OCI-M2 (cell line): Measurements from ENCODE around the gene BMPR1B.
"Not testable (repeated sequence)": the region's sequence is repeated elsewhere in the genome, so short reads cannot be mapped to it uniquely, and the experiment has no call there.

Source experiments
- DNase-seq: peaks from one replicate; lab custom pipeline; 2025; ENCODE audit not compliant: unreplicated experiment; lab: John Stamatoyannopoulos, UW

The BMPR1B gene

DNA sequence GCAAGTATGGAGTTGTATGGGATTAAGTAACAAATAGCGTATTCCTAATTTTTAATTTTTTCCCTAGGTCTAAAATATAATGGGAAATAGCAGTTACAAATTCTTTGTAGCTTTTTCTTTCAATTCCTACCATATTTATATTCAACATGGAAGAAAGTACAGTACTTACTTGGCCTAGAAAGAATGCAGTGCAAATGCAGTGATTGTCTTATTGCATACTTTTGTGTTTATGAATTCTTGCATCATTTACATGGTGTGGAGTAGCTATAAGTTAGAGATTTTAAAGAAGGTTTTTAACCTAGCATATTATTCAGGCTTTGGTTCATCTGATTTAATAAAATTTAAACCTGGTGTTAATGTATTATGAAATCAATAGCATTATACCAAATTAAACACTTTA is 263.3 kb downstream of the BMPR1B start:
- DNase-seq, result no peak

GRCh38 chr4:95023110-95023509 is 265.4 kb downstream of the BMPR1B start:
- DNase-seq, result no peak

GRCh38 chr4:95027905-95028618 is 270.3 kb downstream of the BMPR1B start:
- DNase-seq, result no peak

GRCh38 chr4:95038791-95039190 is 281.0 kb downstream of the BMPR1B start:
- DNase-seq, result no peak

DNA sequence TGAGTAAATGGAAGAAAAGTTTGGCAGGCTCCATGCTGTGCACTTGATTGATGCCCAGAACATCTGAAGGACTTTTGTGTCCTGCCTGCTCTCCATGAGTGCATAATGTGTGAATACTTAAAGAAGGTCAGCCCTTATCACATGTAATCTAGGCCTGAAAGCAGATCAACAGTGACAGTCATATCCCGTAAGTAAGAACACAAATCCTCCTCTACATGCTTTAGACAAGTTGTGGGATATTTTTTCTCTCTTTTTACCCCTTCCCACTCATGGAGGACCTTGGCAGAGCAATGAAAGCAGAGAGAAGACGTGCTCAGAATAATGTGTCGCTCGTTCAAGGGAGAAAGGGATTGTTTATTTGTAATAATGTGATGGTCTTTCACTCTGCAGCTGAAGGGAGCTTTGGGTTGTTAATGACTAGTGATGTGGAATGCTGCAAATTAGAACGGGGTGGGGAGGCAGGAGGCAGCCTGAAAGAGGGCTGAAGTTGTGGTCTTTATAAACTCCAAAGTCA is 286.6 kb downstream of the BMPR1B start:
- DNase-seq, result no peak

DNA sequence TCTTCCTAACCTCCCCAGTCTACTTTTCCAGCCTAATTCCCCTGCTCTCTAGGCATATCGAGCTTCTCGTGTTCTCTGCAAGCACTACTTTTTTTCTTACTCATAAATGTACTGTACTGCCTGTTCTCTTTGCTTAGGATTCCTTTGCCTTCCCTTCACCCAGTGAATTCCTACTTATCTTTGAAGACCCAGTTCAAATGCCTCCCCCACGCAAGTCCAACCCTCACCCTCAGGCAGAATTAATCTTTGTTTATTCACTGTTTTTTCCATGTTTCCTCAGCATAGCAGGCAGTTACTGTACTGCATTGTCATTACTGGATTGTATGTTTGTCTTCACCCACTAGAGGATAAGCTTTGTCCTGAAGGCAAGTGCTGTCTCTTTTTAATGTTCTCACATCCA is 287.7 kb downstream of the BMPR1B start:
- no peak for DNase-seq

DNA sequence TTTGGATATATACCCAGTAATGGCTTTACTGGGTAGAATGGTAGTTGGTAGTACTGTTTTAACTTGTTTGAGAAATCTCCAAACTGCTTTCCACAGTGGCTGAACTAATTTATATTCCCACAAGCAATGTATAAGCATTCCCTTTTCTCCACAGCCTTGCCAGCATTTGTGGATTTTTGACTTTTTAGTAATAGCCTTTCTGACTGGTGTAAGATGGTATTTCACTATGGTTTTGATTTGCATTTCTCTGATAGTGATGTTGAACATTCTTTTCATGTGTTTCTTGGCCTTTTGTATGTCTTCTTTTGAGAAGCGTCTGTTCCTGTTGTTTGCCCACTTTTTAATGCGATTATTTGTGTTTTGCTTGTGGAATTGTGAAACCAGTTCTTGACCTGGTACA is 290.5 kb downstream of the BMPR1B start:
- no peak for DNase-seq

DNA sequence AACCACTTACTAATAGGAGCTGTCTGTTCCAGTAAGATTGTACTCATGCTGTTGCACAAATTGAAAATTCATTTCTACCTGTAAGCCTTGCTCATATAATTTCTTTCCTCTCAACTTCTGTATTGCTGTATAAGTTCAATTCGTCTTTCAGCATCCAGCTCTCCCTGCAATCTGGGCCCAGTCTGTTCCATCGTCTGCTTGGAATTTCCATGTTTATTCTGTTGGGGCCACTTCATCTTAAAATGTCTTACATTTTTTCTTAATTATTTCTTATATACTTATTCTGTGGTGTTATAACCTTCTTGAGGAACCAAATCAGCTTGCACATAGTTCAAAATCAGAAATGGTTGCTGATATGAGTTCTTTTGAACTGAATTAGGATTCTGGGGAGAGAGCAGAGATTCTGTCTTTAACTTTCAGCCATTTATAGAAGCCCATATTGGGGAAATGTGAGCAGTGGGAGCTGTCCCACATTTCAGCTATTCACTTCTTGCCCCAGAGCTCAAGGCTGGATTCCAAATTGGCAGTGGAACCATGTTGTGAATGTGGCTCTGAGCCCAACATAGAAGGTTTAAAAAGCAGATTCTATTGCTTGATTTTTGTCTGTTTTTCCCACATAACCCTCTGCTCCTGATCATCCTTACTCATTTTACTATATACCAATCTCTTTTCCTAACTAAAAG is 291.9 kb downstream of the BMPR1B start:
- DNase-seq, result no peak

- DNase-seq, result no peak
Observed at GRCh38 chr4:95050980-95051701, 293.4 kb downstream of the BMPR1B start.

DNA sequence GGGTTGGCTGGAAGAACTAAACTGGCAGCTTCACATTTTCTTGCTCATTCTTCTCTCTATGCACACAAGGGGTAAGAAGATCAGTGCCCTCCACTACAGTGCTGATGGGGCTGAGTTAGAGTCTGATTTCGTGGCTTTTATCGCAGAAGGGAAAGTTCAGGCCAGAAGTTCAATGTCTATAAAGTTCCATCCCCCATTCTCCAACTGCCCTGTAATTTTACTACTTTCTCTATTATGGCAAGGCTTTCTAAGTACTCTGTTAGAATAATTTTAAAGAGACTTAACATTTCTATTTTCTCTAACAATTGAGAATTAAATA is 293.9 kb downstream of the BMPR1B start:
- no peak for DNase-seq

GRCh38 chr4:95058991-95059390 is 301.2 kb downstream of the BMPR1B start:
- DNase-seq, result no peak

GRCh38 chr4:95059663-95060062 is 301.9 kb downstream of the BMPR1B start:
- no peak for DNase-seq

DNA sequence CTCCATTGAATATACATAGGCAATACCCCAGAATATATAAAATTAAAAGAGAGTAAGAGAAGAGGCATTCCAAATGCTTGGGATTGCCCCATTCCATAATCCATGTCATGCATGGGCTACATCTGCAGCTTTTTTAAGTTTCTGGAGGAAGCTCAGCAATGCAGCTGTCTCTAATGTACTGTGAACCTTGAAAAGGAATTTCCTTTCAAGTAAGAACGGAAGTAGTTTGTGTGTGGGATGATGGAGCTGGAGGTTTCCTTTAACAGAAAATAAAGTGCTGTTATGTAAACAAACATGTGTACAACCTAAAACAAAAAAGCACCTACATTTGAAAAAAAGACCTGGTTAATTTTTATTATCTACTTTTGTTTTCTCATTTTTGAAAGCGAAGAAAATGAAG is 303.5 kb downstream of the BMPR1B start:
- DNase-seq, result no peak

DNA sequence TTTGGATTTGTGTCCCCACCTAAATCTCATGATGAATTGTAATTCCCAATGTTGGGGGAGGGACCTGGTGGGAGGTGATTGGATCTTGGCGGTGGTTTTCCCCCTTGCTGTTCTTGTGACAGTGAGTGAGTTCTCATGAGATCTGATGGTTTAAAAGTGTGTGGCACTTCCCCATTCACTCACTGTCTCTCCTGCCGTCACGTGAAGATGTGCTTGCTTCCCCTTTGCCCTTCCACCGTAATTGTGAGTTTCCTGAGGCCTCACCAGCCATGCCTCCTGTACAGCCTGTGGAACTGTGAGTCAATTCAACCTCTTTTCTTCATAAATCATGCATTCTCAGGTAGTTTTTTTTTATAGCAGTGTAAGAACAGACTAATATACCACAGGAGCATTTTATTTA is 304.0 kb downstream of the BMPR1B start:
- DNase-seq, result not testable (repeated sequence)

DNA sequence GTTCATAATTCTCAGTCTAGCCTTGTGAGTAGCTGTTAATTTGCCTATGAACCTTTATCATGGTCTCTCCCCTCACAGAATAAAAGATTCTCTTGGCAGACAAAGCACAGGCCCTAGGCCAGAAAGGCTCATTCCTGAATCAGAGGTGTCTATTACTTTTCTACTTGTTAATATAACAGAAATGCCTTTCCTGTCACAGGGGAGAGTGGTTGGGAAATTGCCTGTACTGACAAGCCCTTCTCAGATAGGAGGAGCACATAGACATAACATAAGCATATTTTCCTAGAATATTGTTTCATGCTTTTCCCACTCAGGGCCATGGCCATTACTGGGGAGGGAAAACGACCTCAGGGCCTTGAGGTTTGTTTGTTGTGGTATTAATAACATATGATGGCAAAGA is 308.3 kb downstream of the BMPR1B start:
- DNase-seq, result no peak

GRCh38 chr4:95068401-95068800 is 310.6 kb downstream of the BMPR1B start:
- DNase-seq, result no peak

DNA sequence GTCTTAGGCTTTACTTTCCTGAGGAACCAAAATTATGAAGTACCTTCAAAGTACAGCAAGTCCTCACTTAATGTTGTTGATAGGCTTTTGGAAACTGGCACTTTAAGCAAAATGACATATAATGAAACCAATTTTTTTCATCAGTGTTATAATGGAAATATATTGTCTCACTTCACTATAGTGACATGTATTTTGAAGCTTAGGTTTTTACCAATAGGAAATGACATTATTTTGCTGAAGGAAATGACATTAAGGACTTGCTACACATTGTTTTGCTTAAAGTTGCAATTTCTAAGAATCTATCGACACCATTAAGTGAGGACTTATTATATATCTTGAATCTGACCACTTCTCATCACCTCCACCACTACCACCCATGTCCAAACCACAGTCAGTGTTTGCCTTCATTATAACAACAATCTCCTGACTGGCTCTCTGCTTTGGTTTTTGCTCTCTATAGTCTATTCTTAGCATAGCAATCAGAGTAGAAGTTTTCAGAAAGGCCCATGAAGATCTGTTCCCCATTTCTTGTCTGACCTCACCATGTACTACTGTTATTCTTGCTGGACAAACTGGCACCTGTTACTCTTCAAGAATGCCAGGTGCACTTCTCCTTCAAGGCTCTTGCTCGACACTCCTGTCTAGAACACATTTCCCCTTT is 311.2 kb downstream of the BMPR1B start:
- DNase-seq, result no peak

DNA sequence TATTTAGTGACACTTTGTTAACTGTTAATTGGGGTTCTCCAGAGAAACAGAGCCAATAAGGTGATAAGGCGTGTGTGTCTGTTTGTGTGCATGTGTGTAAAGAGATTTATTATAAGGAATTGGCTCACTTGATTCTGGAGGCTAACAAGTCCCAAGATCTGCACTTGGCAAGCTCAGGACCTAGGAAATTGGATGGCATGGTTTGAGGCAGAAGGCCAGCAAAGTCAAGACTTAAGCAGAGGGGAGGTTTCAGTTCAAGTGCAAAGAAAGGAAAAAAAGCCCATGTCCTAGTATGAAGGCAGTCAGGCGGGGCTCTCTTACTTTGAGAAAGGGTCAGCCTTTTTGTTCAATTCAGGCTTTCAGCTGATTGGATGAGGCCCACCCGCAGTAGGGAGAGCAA is 314.1 kb downstream of the BMPR1B start:
- no peak for DNase-seq

GRCh38 chr4:95073646-95074045 is 315.9 kb downstream of the BMPR1B start:
- DNase-seq, result no peak

- no peak for DNase-seq
Observed at GRCh38 chr4:95077864-95078263, 320.1 kb downstream of the BMPR1B start.

GRCh38 chr4:95080969-95081368 is 323.2 kb downstream of the BMPR1B start:
- DNase-seq, result no peak

- DNase-seq, result no peak
Observed at GRCh38 chr4:95084584-95084983, 326.8 kb downstream of the BMPR1B start.
